SW480 (cell line): ENCODE results near the gene CACNA2D3.

Experiments used
- DNase-seq: peaks from one replicate; pipeline ENCODE4 v3.0.0-alpha.2; 2016; ENCODE audit warnings: low spot score

Gene CACNA2D3

GRCh38 chr3:54274607-54275006 is 152.3 kb downstream of the CACNA2D3 start:
- peak; percentile 5 for DNase-seq

- DNase-seq: peak; percentile 29
These were observed 156.7 kb downstream of the CACNA2D3 start for GRCh38 chr3:54279005-54279583.

- no peak for DNase-seq
These were observed 161.1 kb downstream of the CACNA2D3 start for GRCh38 chr3:54283470-54283869.

GRCh38 chr3:54294214-54294613 is 171.9 kb downstream of the CACNA2D3 start:
- peak; percentile 8 for DNase-seq

- DNase-seq: no peak
These were observed 174.2 kb downstream of the CACNA2D3 start for GRCh38 chr3:54296531-54296930.

GRCh38 chr3:54299169-54299935 is 177.0 kb downstream of the CACNA2D3 start:
- no peak for DNase-seq

- no peak for DNase-seq
These were observed 181.4 kb downstream of the CACNA2D3 start for GRCh38 chr3:54303517-54304375.

- DNase-seq: no peak
These were observed 182.5 kb downstream of the CACNA2D3 start for GRCh38 chr3:54304877-54305276.

- no peak for DNase-seq
These were observed 183.2 kb downstream of the CACNA2D3 start for GRCh38 chr3:54305409-54306099.

GRCh38 chr3:54307566-54308180 is 185.3 kb downstream of the CACNA2D3 start:
- DNase-seq: no peak

GRCh38 chr3:54309601-54310000 is 187.2 kb downstream of the CACNA2D3 start:
- DNase-seq: peak; percentile 10

- DNase-seq: no peak
These were observed 188.9 kb downstream of the CACNA2D3 start for GRCh38 chr3:54311211-54311747.

- no peak for DNase-seq
These were observed 190.0 kb downstream of the CACNA2D3 start for GRCh38 chr3:54312156-54312899.

- no peak for DNase-seq
These were observed 191.1 kb downstream of the CACNA2D3 start for GRCh38 chr3:54313418-54313817.

GRCh38 chr3:54321520-54321919 is 199.2 kb downstream of the CACNA2D3 start:
- no peak for DNase-seq

- no peak for DNase-seq
These were observed 200.0 kb downstream of the CACNA2D3 start for GRCh38 chr3:54322354-54322753.

GRCh38 chr3:54324103-54324502 is 201.8 kb downstream of the CACNA2D3 start:
- no peak for DNase-seq

GRCh38 chr3:54326951-54327350 is 204.6 kb downstream of the CACNA2D3 start:
- DNase-seq: no peak

GRCh38 chr3:54331341-54331740 is 209.0 kb downstream of the CACNA2D3 start:
- no peak for DNase-seq

- DNase-seq: no peak
These were observed 215.5 kb downstream of the CACNA2D3 start for GRCh38 chr3:54337846-54338245.

GRCh38 chr3:54339608-54340007 is 217.3 kb downstream of the CACNA2D3 start:
- DNase-seq: no peak
